SH-SY5Y (cell line): ENCODE data around the gene CERS1.

Source experiments
- GATA2 ChIP-seq: IDR thresholded peaks from 2 replicates; pipeline ENCODE4 v1.6.1; 2011; ENCODE audit warnings: mild to moderate bottlenecking, low read depth, low read length
- GATA3 ChIP-seq: IDR thresholded peaks from 2 replicates; pipeline ENCODE4 v1.6.1; 2011; ENCODE audit warnings: low read depth, mild to moderate bottlenecking, low read length, moderate library complexity

GRCh38 chr19:18899624-18900560 is 3.9 kb upstream of the CERS1 start:
- TF ChIP-seq GATA2 (no peak), GATA3 (no peak)
